HepG2 (cell line): ENCODE data around the gene HIBADH. TPM values are rescaled to one million over a fixed set of nuclear protein-coding genes. Genes with fewer than 3 reads are reported as not detected.

ENCODE experiments used
- ATAC-seq: fragments of 200-7000 bp; cut with Tn5 transposase; 3 replicates; pipeline ENCODE4 v1.9.1; 2020; ENCODE audit warnings: mild to moderate bottlenecking, moderate library complexity
- BruUV-seq: library from RNA; stranded (reverse); fragments of 400-500 nt; replicated peaks from 2 replicates; lab custom pipeline; 2021; lab: Mats Ljungman, UMichigan
- CTCF ChIA-PET: fragments of 300-600 bp; formaldehyde crosslinking; extraction: SDS; loops from one replicate; lab custom pipeline; 2021; ENCODE audit warnings: low total read pairs, inconsistent platforms, low intra/inter-chr PET ratio; lab: Yijun Ruan, JAX
- POLR2A ChIA-PET: fragments of 350-600 bp; sonication (Branson Sonifier 250); formaldehyde crosslinking; loops from one replicate; lab custom pipeline; 2020; ENCODE audit warnings: antibody characterized with exemption, inconsistent platforms; lab: Yijun Ruan, JAX
- DNase-seq: peaks from one replicate; pipeline ENCODE4 v3.0.0-alpha.2; 2015; ENCODE audit warnings: low spot score
- FAIRE-seq: peaks from 3 replicates; lab custom pipeline; 2011; peaks lifted over from hg19 to GRCh38; lab: Jason Lieb, UNC
- H2AFZ ChIP-seq: one replicate; pipeline ENCODE4 v1.6.1; 2011; ENCODE audit warnings: low read length, inconsistent platforms
- H3K27ac ChIP-seq: fragments of 300-600 bp; 3 replicates; pipeline ENCODE4 v1.8.0; 2011; ENCODE audit warnings: mixed run types, mild to moderate bottlenecking, mixed read lengths, low read length, inconsistent platforms; ENCODE audit not compliant: insufficient read depth; ENCODE audit errors: extremely low read length
- H3K27me3 ChIP-seq, 2 experiments: fragments of 200-600 bp in 1 of 2; 2 replicates in 1 of 2; 3 replicates in 1 of 2; pipeline versions ENCODE4 v1.6.0 to v1.8.0; 2011; ENCODE audit warnings: low read length in 2 of 2, mild to moderate bottlenecking in 2 of 2, moderate library complexity in 2 of 2, inconsistent platforms in 1 of 2; ENCODE audit not compliant: insufficient read depth in 2 of 2, control insufficient read depth in 1 of 2
- H3K36me3 ChIP-seq, 2 experiments: fragments of 200-600 bp in 1 of 2; replicated peaks in 1 of 2; 2 replicates in 1 of 2; 3 replicates in 1 of 2; pipeline versions ENCODE4 v1.5.1 to v1.8.0; 2011; ENCODE audit warnings: low read length in 2 of 2, inconsistent platforms in 1 of 2; ENCODE audit not compliant: insufficient read depth in 2 of 2, control insufficient read depth in 1 of 2
- H3K4me1 ChIP-seq: 2 replicates; pipeline ENCODE4 v1.5.1; 2012; ENCODE audit warnings: low read length, inconsistent platforms; ENCODE audit not compliant: insufficient read depth
- H3K4me2 ChIP-seq: 2 replicates; pipeline ENCODE4 v1.6.0; 2011; ENCODE audit warnings: low read depth, low read length, inconsistent platforms
- H3K4me3 ChIP-seq, 3 experiments: fragments of 200-600 bp in 1 of 3; sonication (generic), shearing (Covaris generic) in 1 of 3; replicated peaks in 1 of 3; 2 replicates each; pipeline ENCODE4 v1.5.1; 2011 to 2016; ENCODE audit warnings: low read length in 3 of 3, inconsistent platforms in 2 of 3, low read depth in 2 of 3, mild to moderate bottlenecking in 2 of 3, control low read depth in 1 of 3, mixed read lengths in 1 of 3; ENCODE audit not compliant: insufficient read depth in 1 of 3
- H3K79me2 ChIP-seq: one replicate; pipeline ENCODE4 v1.6.1; 2011; ENCODE audit warnings: low read length, inconsistent platforms; ENCODE audit not compliant: insufficient read depth
- H3K9ac ChIP-seq: 2 replicates; pipeline ENCODE4 v1.6.0; 2011; ENCODE audit warnings: mild to moderate bottlenecking, low read depth, low read length, inconsistent platforms; ENCODE audit not compliant: insufficient read depth
- H3K9me3 ChIP-seq: 2 replicates; pipeline ENCODE4 v1.5.1; 2012; ENCODE audit warnings: mild to moderate bottlenecking, low read length
- H4K20me1 ChIP-seq: 2 replicates; pipeline ENCODE4 v1.6.0; 2011; ENCODE audit warnings: inconsistent platforms, mild to moderate bottlenecking, low read length, moderate library complexity; ENCODE audit not compliant: insufficient read depth
- SMARCC2 ChIP-seq: fragments of 450-650 bp; IDR thresholded peaks from 2 replicates; pipeline ENCODE4 v1.6.1; 2017; ENCODE audit warnings: antibody characterized with exemption, mild to moderate bottlenecking
- U2AF2 ChIP-seq: fragments of 200-400 bp; formaldehyde crosslinking; IDR thresholded peaks from 2 replicates; pipeline ENCODE4 v1.6.1; 2017; ENCODE audit warnings: low read depth, mild to moderate bottlenecking, low read length
- ZBTB33 ChIP-seq: sonication (generic); formaldehyde crosslinking; IDR thresholded peaks from 2 replicates; pipeline ENCODE4 v1.4.0; 2020; ENCODE audit warnings: missing genetic modification reagents
- ZFP41 ChIP-seq: sonication (generic); formaldehyde crosslinking; IDR thresholded peaks from 2 replicates; pipeline ENCODE4 v1.4.0; 2020; ENCODE audit warnings: mild to moderate bottlenecking, missing genetic modification reagents, borderline replicate concordance
- ZNF124 ChIP-seq: sonication (generic); formaldehyde crosslinking; IDR thresholded peaks from 2 replicates; pipeline ENCODE4 v1.4.0; 2020; ENCODE audit warnings: missing genetic modification reagents
- ZNF292 ChIP-seq: sonication (generic); formaldehyde crosslinking; IDR thresholded peaks from 2 replicates; pipeline ENCODE4 v1.8.1; 2022; ENCODE audit warnings: mild to moderate bottlenecking, low read depth, missing genetic modification reagents, borderline replicate concordance
- ZNF746 ChIP-seq: sonication (generic); formaldehyde crosslinking; IDR thresholded peaks from 2 replicates; pipeline ENCODE4 v1.8.0; 2022; ENCODE audit warnings: mild to moderate bottlenecking, missing genetic modification reagents
- WGBS: methylation state at CpG from one replicate; pipeline ENCODE4 v1.1.6; 2017; ENCODE audit warnings: low lambda C conversion rate; 5-methylcytosine and 5-hydroxymethylcytosine counted together
- in situ Hi-C: cut with HindIII; loops from 2 replicates; pipeline ENCODE4 v1.10.0; 2017; ENCODE audit warnings: low pct_unique_long_range_greater_than_20kb; ENCODE audit not compliant: extremely low pct_ligation_motif_present
- intact Hi-C: fragments of 100-400 bp; cut with micrococcal nuclease; formaldehyde crosslinking; loops from one replicate; pipeline ENCODE4 v1.10.0; 2022; ENCODE audit not compliant: unreplicated experiment
- polyA plus RNA-seq, 8 experiments: library from polyadenylated mRNA; depleted of rRNA in 3 of 8; stranded (reverse) in 7 of 8; unstranded in 1 of 8; fragments of >200 nt; fragmentation: Illumina TruSeq in 4 of 8; extraction: Trizol in 4 of 8; gene quantifications; 2 replicates each; pipeline versions ENCODE4 v1.2.1 to v1.2.3, GENCODE V29; 2011 to 2016; ENCODE audit warnings: low read depth in 4 of 8, missing spikeins in 1 of 8, mixed read lengths in 1 of 8; ENCODE audit not compliant: insufficient read depth in 1 of 8
- total RNA-seq, 5 experiments: library from RNA; depleted of rRNA; stranded (reverse); fragments of >200 nt; fragmentation: Illumina TruSeq; extraction: Trizol; gene quantifications; 2 replicates each; pipeline ENCODE4 v1.2.3, GENCODE V29; 2016; ENCODE audit warnings: low read depth in 1 of 5
- TF ChIP-seq, protein P1 (sequence below): sonication (generic); formaldehyde crosslinking; IDR thresholded peaks from 2 replicates; pipeline ENCODE4 v1.4.0; 2020; ENCODE audit warnings: missing genetic modification reagents

HIBADH gene
- total and polyA plus RNA-seq, 2 of the 13 experiments (the other 11 are each of a cell fraction or from before 2014, with no cell fraction given), result 49.9 to 59.5 TPM

- Histone ChIP-seq H3K79me2 (no peaks in the 10 kb centered on the region), H4K20me1 (no peaks in the 10 kb centered on the region; the same call in 1 of the 2 replicates), H3K4me3 (no peak overlapping the region), H3K36me3 (no peaks in the 10 kb centered on the region; a peak in 1 of 5 replicates), H3K4me2 (no peak overlapping the region), H3K9ac (no peak overlapping the region), H3K27ac (no peak overlapping the region), H2AFZ (no peak overlapping the region), H3K4me1 (peaks cover 13% of the 10 kb centered on the region), H3K9me3 (no peaks in the 10 kb centered on the region), H3K27me3 (no peaks in the 10 kb centered on the region)
- FAIRE-seq, result no peak
- intact Hi-C loops, result no loop called here
- ChIA-PET CTCF (no interaction called here), POLR2A (no interaction called here)
- 78% methylated on average over 5 of the region's 5 CpGs for WGBS
- in situ Hi-C loops, result no loop called here
- BruUV-seq, result no TSS peak
- TF ChIP-seq ZFP41 (CRISPR knock-in tag) (no peak), ZNF124 (CRISPR knock-in tag) (no peak), ZNF292 (no peak), ZBTB33 (CRISPR knock-in tag) (no peak), SMARCC2 (no peak), ZNF746 (CRISPR knock-in tag) (no peak), U2AF2 (no peak)
- TF ChIP-seq, protein P1, sequence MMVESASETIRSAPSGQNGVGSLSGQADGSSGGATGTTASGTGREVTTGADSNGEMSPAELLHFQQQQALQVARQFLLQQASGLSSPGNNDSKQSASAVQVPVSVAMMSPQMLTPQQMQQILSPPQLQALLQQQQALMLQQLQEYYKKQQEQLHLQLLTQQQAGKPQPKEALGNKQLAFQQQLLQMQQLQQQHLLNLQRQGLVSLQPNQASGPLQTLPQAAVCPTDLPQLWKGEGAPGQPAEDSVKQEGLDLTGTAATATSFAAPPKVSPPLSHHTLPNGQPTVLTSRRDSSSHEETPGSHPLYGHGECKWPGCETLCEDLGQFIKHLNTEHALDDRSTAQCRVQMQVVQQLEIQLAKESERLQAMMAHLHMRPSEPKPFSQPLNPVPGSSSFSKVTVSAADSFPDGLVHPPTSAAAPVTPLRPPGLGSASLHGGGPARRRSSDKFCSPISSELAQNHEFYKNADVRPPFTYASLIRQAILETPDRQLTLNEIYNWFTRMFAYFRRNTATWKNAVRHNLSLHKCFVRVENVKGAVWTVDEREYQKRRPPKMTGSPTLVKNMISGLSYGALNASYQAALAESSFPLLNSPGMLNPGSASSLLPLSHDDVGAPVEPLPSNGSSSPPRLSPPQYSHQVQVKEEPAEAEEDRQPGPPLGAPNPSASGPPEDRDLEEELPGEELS (CRISPR knock-in tag), result no peak
- DNase-seq, result no peak
- no peak for ATAC-seq
Observed at GRCh38 chr7:27514861-27515260, 147.8 kb downstream of the HIBADH start.
